ENCODE results near the gene CDC42BPG.

The CDC42BPG gene

DNA sequence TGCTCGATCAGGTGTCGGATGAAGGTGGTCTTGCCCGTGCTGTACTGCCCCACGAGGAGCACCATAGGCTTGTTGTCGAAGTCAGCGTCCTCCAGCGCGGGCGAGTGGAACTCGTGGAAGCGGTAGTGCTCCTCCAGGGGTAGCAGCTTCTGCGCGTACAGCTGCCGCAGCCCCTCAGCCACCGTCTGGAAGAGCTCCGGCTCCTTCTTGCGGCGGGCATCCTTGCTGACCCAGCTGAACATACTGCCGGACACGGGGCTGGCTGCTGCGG is 33.7 kb upstream of the CDC42BPG start (continued):
- TF ChIP-seq, protein P1, sequence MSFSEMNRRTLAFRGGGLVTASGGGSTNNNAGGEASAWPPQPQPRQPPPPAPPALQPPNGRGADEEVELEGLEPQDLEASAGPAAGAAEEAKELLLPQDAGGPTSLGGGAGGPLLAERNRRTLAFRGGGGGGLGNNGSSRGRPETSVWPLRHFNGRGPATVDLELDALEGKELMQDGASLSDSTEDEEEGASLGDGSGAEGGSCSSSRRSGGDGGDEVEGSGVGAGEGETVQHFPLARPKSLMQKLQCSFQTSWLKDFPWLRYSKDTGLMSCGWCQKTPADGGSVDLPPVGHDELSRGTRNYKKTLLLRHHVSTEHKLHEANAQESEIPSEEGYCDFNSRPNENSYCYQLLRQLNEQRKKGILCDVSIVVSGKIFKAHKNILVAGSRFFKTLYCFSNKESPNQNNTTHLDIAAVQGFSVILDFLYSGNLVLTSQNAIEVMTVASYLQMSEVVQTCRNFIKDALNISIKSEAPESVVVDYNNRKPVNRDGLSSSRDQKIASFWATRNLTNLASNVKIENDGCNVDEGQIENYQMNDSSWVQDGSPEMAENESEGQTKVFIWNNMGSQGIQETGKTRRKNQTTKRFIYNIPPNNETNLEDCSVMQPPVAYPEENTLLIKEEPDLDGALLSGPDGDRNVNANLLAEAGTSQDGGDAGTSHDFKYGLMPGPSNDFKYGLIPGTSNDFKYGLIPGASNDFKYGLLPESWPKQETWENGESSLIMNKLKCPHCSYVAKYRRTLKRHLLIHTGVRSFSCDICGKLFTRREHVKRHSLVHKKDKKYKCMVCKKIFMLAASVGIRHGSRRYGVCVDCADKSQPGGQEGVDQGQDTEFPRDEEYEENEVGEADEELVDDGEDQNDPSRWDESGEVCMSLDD (tag by site-specific recombination; IDR thresholded peaks at IDR 0.05) = no peak
- TF ChIP-seq ZNF501 (tag by site-specific recombination; IDR thresholded peaks at IDR 0.05) = peak; percentile 65; the same call in 1 of the 2 replicates

GRCh38 chr11:64877390-64878222 is 33.2 kb upstream of the CDC42BPG start:
- CTCF ChIA-PET = interaction anchor here (0.6 to 4.6 kb wide), 12 partner anchors 10 to 1195 kb away, joined by 3 to 36 read pairs (median 4); no protein-coding TSS in a partner anchor
- POLR2A ChIA-PET = interaction anchor here (0.6 to 2.8 kb wide), 14 partner anchors 7 to 235 kb away, joined by 3 to 23 read pairs (median 4); partner anchors contain the start of genes MEN1 and SF1
- Histone ChIP-seq H3K4me1 (ENCODE audit: control insufficient read depth, insufficient read depth, low read length) (no peaks in the 10 kb centered on the region), H3K36me3 (ENCODE audit: control insufficient read depth in 2 of 2, insufficient read depth in 1 of 2, low read length in 2 of 2) (peaks cover 0 to 19% of the 10 kb centered on the region in 2 experiments; a peak in 1 of 3 replicates), H3K4me3 (ENCODE audit: low read depth, low read length) (peak overlapping the region; percentile 66), H3K9me3 (ENCODE audit: control insufficient read depth, insufficient read depth, low read depth, low read length) (no peaks in the 10 kb centered on the region), H3K27ac (ENCODE audit: extremely low read depth, low read depth, low read length) (no peak overlapping the region; the same call in 1 of the 2 replicates)
- TF ChIP-seq, protein P2, sequence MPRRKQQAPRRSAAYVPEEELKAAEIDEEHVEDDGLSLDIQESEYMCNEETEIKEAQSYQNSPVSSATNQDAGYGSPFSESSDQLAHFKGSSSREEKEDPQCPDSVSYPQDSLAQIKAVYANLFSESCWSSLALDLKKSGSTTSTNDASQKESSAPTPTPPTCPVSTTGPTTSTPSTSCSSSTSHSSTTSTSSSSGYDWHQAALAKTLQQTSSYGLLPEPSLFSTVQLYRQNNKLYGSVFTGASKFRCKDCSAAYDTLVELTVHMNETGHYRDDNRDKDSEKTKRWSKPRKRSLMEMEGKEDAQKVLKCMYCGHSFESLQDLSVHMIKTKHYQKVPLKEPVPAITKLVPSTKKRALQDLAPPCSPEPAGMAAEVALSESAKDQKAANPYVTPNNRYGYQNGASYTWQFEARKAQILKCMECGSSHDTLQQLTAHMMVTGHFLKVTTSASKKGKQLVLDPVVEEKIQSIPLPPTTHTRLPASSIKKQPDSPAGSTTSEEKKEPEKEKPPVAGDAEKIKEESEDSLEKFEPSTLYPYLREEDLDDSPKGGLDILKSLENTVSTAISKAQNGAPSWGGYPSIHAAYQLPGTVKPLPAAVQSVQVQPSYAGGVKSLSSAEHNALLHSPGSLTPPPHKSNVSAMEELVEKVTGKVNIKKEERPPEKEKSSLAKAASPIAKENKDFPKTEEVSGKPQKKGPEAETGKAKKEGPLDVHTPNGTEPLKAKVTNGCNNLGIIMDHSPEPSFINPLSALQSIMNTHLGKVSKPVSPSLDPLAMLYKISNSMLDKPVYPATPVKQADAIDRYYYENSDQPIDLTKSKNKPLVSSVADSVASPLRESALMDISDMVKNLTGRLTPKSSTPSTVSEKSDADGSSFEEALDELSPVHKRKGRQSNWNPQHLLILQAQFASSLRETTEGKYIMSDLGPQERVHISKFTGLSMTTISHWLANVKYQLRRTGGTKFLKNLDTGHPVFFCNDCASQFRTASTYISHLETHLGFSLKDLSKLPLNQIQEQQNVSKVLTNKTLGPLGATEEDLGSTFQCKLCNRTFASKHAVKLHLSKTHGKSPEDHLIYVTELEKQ (tag by site-specific recombination; IDR thresholded peaks at IDR 0.05; ENCODE audit: borderline replicate concordance) = no peak
- TF ChIP-seq SALL2 (tag by site-specific recombination; IDR thresholded peaks at IDR 0.05; ENCODE audit: borderline replicate concordance) (no peak), ZNF501 (tag by site-specific recombination; IDR thresholded peaks at IDR 0.05) (no peak), MYNN (tag by site-specific recombination; IDR thresholded peaks at IDR 0.05; ENCODE audit: borderline replicate concordance) (no peak), HOXC10 (CRISPR knock-in tag; IDR thresholded peaks at IDR 0.05) (no peak), ZNF48 (tag by site-specific recombination; IDR thresholded peaks at IDR 0.05) (no peak), ZNF404 (tag by site-specific recombination; IDR thresholded peaks at IDR 0.05) (no peak), PRDM1 (tag by site-specific recombination; IDR thresholded peaks at IDR 0.05) (no peak), ZNF169 (tag by site-specific recombination; IDR thresholded peaks at IDR 0.05) (no peak), FEZF1 (tag by site-specific recombination; IDR thresholded peaks at IDR 0.05) (no peak), REST (tag by site-specific recombination; IDR thresholded peaks at IDR 0.05) (no peak), ZNF266 (tag by site-specific recombination; IDR thresholded peaks at IDR 0.05; ENCODE audit: low read depth) (no peak), ZNF19 (tag by site-specific recombination; IDR thresholded peaks at IDR 0.05; ENCODE audit: low read depth) (no peak), ZNF311 (tag by site-specific recombination; IDR thresholded peaks at IDR 0.05; ENCODE audit: borderline replicate concordance) (no peak), ZNF529 (tag by site-specific recombination; IDR thresholded peaks at IDR 0.05; ENCODE audit: insufficient replicate concordance) (no peak), ZNF596 (tag by site-specific recombination; IDR thresholded peaks at IDR 0.05) (no peak), ZNF510 (tag by site-specific recombination; IDR thresholded peaks at IDR 0.05; ENCODE audit: insufficient replicate concordance) (no peak), ZNF394 (tag by site-specific recombination; IDR thresholded peaks at IDR 0.05; ENCODE audit: borderline replicate concordance) (no peak), ZFHX2 (tag by site-specific recombination; conservative IDR thresholded peaks at IDR 0.05) (peak; percentile 54), ZNF600 (tag by site-specific recombination; IDR thresholded peaks at IDR 0.05) (no peak), KLF16 (tag by site-specific recombination; IDR thresholded peaks at IDR 0.05) (no peak), ZBTB20 (tag by site-specific recombination; IDR thresholded peaks at IDR 0.05) (peak; percentile 42; the same call in 1 of the 2 replicates)
- TF ChIP-seq, protein P3, sequence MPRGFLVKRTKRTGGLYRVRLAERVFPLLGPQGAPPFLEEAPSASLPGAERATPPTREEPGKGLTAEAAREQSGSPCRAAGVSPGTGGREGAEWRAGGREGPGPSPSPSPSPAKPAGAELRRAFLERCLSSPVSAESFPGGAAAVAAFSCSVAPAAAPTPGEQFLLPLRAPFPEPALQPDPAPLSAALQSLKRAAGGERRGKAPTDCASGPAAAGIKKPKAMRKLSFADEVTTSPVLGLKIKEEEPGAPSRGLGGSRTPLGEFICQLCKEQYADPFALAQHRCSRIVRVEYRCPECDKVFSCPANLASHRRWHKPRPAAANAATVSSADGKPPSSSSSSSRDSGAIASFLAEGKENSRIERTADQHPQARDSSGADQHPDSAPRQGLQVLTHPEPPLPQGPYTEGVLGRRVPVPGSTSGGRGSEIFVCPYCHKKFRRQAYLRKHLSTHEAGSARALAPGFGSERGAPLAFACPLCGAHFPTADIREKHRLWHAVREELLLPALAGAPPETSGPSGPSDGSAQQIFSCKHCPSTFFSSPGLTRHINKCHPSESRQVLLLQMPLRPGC (tag by site-specific recombination; IDR thresholded peaks at IDR 0.05) = no peak

All from HEK293 (cell line).